HCT116 (cell line): ENCODE measurements around the gene PAEP. TPM values are rescaled to one million over a fixed set of nuclear protein-coding genes. Genes with fewer than 3 reads are reported as not detected.

Source experiments
- ATAC-seq: fragments of 200-7000 bp; cut with Tn5 transposase; 2 replicates; pipeline ENCODE4 v1.9.1; 2020; ENCODE audit warnings: mild to moderate bottlenecking, moderate library complexity
- BruUV-seq: library from RNA; stranded (reverse); fragments of 400-500 nt; replicated peaks from 2 replicates; lab custom pipeline; 2021; lab: Mats Ljungman, UMichigan
- CTCF ChIA-PET: fragments of 300-600 bp; sonication (Branson Sonifier 250); formaldehyde crosslinking; loops from one replicate; lab custom pipeline; 2021; ENCODE audit warnings: antibody characterized with exemption; lab: Charles Lee
- POLR2A ChIA-PET: fragments of 300-600, 350-600 bp; sonication (Branson Sonifier 250); formaldehyde crosslinking; loops from one replicate; lab custom pipeline; 2021; ENCODE audit warnings: antibody characterized with exemption; lab: Charles Lee
- RAD21 ChIA-PET, 2 experiments: fragments of 300-600 bp; sonication (Branson Sonifier 250); formaldehyde crosslinking; loops; one replicate each; lab custom pipeline; 2023; ENCODE audit warnings: low total read pairs in 2 of 2; ENCODE audit not compliant: uncharacterized antibody in 2 of 2, unreplicated experiment in 2 of 2, low non-redundant PET in 1 of 2; lab: Charles Lee
- DNase-seq: peaks from one replicate; pipeline ENCODE4 v3.0.0-alpha.2; 2010; ENCODE audit warnings: low read depth, low spot score
- H2AFZ ChIP-seq: fragments of 200-600 bp; shearing (Covaris generic), sonication (generic); 2 replicates; pipeline ENCODE4 v1.6.1; 2017; ENCODE audit warnings: low read depth, mixed run types, mixed read lengths, antibody characterized with exemption, low read length; ENCODE audit not compliant: poor library complexity, severe bottlenecking
- H3K27ac ChIP-seq: 2 replicates; pipeline ENCODE4 v1.5.1; 2012; ENCODE audit warnings: low read depth, low read length
- H3K27me3 ChIP-seq: fragments of 200-600 bp; sonication (generic); 2 replicates; pipeline ENCODE4 v1.6.1; 2016; ENCODE audit warnings: mixed run types, low read length, mixed read lengths; ENCODE audit not compliant: insufficient read depth
- H3K36me3 ChIP-seq, 2 experiments: fragments of 200-500 bp in 1 of 2; fragments of 200-600 bp in 1 of 2; sonication (Bioruptor generic) in 1 of 2; sonication (generic) in 1 of 2; 2 replicates each; pipeline versions ENCODE4 v1.5.1 to v1.6.1; 2014 to 2016; ENCODE audit warnings: low read length in 2 of 2, inconsistent platforms in 1 of 2, mixed read lengths in 1 of 2, mixed run types in 1 of 2; ENCODE audit not compliant: insufficient read depth in 2 of 2, control insufficient read depth in 1 of 2
- H3K4me1 ChIP-seq, 2 experiments: fragments of 200-600 bp in 1 of 2; sonication (generic) in 1 of 2; 2 replicates each; pipeline versions ENCODE4 v1.5.1 to v1.6.1; 2012 to 2017; ENCODE audit warnings: low read length in 2 of 2, inconsistent platforms in 1 of 2, mild to moderate bottlenecking in 1 of 2, mixed read lengths in 1 of 2, mixed run types in 1 of 2, moderate library complexity in 1 of 2; ENCODE audit not compliant: insufficient read depth in 2 of 2, control insufficient read depth in 1 of 2
- H3K4me2 ChIP-seq: fragments of 200-600 bp; sonication (generic); 2 replicates; pipeline ENCODE4 v1.6.1; 2017; ENCODE audit warnings: mixed run types, low read length, mixed read lengths
- H3K4me3 ChIP-seq, 2 experiments: fragments of 200-600 bp in 1 of 2; sonication (generic) in 1 of 2; replicated peaks in 1 of 2; 2 replicates each; pipeline ENCODE4 v1.5.1; 2011 to 2016; ENCODE audit warnings: low read length in 2 of 2, control low read depth in 1 of 2, low read depth in 1 of 2, mild to moderate bottlenecking in 1 of 2, mixed read lengths in 1 of 2, mixed run types in 1 of 2
- H3K79me2 ChIP-seq: fragments of 200-600 bp; sonication (generic); 2 replicates; pipeline ENCODE4 v1.6.1; 2017; ENCODE audit warnings: mild to moderate bottlenecking, mixed run types, low read length, moderate library complexity, mixed read lengths; ENCODE audit not compliant: insufficient read depth
- H3K9ac ChIP-seq: fragments of 200-600 bp; sonication (generic); 2 replicates; pipeline ENCODE4 v1.6.1; 2016; ENCODE audit warnings: low read length, mixed read lengths
- H3K9me2 ChIP-seq: fragments of 200-600 bp; sonication (generic), shearing (Covaris generic); 2 replicates; pipeline ENCODE4 v1.6.1; 2017; ENCODE audit warnings: mixed run types, mild to moderate bottlenecking, moderate library complexity; ENCODE audit not compliant: insufficient read depth
- H3K9me3 ChIP-seq, 2 experiments: fragments of 200-500 bp in 1 of 2; fragments of 200-600 bp in 1 of 2; sonication (Bioruptor generic) in 1 of 2; sonication (generic) in 1 of 2; 2 replicates each; pipeline ENCODE4 v1.6.1; 2014 to 2017; ENCODE audit warnings: low read length in 2 of 2, mixed read lengths in 2 of 2, inconsistent platforms in 1 of 2, low read depth in 1 of 2, mild to moderate bottlenecking in 1 of 2, mixed run types in 1 of 2, moderate library complexity in 1 of 2; ENCODE audit not compliant: control insufficient read depth in 1 of 2, insufficient read depth in 1 of 2
- H4K20me1 ChIP-seq: fragments of 200-600 bp; sonication (generic), shearing (Covaris generic); 2 replicates; pipeline ENCODE4 v1.6.1; 2017; ENCODE audit warnings: mixed run types, mild to moderate bottlenecking, moderate library complexity; ENCODE audit not compliant: insufficient read depth
- CBX3 ChIP-seq: IDR thresholded peaks from 2 replicates; pipeline ENCODE4 v1.6.1; 2012; ENCODE audit warnings: low read depth
- EZH2 ChIP-seq: fragments of 200-600 bp; sonication (generic); IDR thresholded peaks from 2 replicates; pipeline ENCODE4 v1.6.1; 2017; ENCODE audit warnings: antibody characterized with exemption, mixed run types
- EZH2phosphoT487 ChIP-seq: fragments of 200-600 bp; IDR thresholded peaks from 2 replicates; pipeline ENCODE4 v1.6.1; 2018; ENCODE audit warnings: antibody characterized with exemption, borderline replicate concordance
- POLR2AphosphoS5 ChIP-seq: IDR thresholded peaks from 2 replicates; pipeline ENCODE4 v1.6.1; 2011; ENCODE audit warnings: mild to moderate bottlenecking, low read depth, low read length, moderate library complexity
- TCF7L2 ChIP-seq: IDR thresholded peaks from 2 replicates; pipeline ENCODE4 v1.7.0; 2011; ENCODE audit warnings: borderline replicate concordance, inconsistent platforms; ENCODE audit not compliant: insufficient read depth, insufficient read length; ENCODE audit errors: extremely low read depth
- intact Hi-C: fragments of 100-400 bp; cut with micrococcal nuclease; formaldehyde crosslinking; loops from 2 replicates; pipeline ENCODE4 v1.10.0; 2022
- total RNA-seq: library from RNA; stranded (reverse); gene quantifications from one replicate; pipeline ENCODE4 v1.2.1, GENCODE V29; 2021; ENCODE audit not compliant: unreplicated experiment
- TF ChIP-seq, protein P1 (sequence below): IDR thresholded peaks from 2 replicates; pipeline ENCODE4 v1.6.1; 2011; ENCODE audit warnings: mild to moderate bottlenecking, low read length, moderate library complexity; ENCODE audit not compliant: insufficient replicate concordance; ENCODE audit errors: extremely low read depth

Gene PAEP
- total RNA-seq, 1 experiment from 2014 or later: not detected

DNA sequence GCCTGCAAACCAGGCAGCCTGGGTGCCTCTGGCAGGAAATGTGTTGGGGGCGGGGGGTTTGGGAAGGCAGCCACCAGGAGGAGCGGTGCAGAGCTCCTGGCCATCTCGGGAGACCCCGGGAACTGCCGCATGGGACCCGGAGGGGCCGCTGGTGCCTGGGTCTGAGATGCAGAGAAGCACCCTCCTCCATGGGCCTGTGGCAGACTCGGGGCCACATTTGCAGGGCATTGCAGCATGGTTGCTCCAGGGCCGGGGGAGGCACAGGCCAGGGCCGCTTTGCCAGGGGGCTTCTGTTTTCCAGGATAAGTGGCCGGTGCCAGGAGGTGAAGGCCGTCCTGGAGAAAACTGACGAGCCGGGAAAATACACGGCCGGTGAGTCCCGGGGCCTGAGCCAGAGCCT is 38.6 kb upstream of the PAEP start:
- RAD21 ChIA-PET: no interaction called here

DNA sequence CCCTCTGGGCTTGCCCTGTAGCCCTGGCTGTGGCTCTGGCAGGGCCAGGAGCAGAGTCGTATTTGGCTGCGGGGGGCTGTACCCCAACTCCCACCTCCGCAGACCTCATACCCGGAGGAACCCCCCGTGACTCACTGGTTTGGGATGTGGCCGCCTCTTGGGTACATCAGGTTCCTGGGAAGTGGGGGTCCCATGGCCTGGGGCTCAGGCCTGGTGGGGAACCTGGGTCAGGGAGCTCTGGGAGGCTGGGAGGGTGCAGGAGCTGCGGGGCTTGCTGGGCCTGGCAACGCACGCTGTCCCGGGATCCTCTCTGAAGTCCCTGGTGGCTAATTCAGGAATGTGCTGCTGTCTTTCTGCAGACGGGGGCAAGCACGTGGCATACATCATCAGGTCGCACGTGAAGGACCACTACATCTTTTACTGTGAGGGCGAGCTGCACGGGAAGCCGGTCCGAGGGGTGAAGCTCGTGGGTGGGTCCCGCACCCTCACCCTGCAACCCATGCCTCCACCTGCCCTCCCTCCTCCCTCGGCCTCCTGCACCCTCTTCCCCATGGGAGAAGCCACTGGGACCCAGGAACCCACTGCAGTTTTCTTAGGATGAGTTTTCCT is 37.9 kb upstream of the PAEP start:
- Histone ChIP-seq H3K9me3 (no peaks in the 10 kb centered on the region), H4K20me1 (no peaks in the 10 kb centered on the region), H3K27me3 (no peaks in the 10 kb centered on the region), H3K27ac (no peak overlapping the region), H3K4me3 (no peak overlapping the region), H3K36me3 (no peaks in the 10 kb centered on the region), H3K9me2 (no peaks in the 10 kb centered on the region), H2AFZ (no peak overlapping the region), H3K4me2 (no peak overlapping the region), H3K4me1 (peaks cover 0 to 9% of the 10 kb centered on the region in 2 experiments; a peak in 3 of 4 replicates), H3K9ac (no peak overlapping the region), H3K79me2 (no peaks in the 10 kb centered on the region)
- DNase-seq: no peak
- POLR2A ChIA-PET: no interaction called here
- no peak for ATAC-seq
- RAD21 ChIA-PET: no interaction called here
- CTCF ChIA-PET: no interaction called here
- no TSS peak for BruUV-seq
- intact Hi-C loops: no loop called here
- TF ChIP-seq, protein P1, sequence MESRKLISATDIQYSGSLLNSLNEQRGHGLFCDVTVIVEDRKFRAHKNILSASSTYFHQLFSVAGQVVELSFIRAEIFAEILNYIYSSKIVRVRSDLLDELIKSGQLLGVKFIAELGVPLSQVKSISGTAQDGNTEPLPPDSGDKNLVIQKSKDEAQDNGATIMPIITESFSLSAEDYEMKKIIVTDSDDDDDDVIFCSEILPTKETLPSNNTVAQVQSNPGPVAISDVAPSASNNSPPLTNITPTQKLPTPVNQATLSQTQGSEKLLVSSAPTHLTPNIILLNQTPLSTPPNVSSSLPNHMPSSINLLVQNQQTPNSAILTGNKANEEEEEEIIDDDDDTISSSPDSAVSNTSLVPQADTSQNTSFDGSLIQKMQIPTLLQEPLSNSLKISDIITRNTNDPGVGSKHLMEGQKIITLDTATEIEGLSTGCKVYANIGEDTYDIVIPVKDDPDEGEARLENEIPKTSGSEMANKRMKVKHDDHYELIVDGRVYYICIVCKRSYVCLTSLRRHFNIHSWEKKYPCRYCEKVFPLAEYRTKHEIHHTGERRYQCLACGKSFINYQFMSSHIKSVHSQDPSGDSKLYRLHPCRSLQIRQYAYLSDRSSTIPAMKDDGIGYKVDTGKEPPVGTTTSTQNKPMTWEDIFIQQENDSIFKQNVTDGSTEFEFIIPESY: no peak
- no peak for TF ChIP-seq EZH2
- TF ChIP-seq POLR2AphosphoS5: no peak

More for the DNA sequence above, 38.6 kb upstream of the PAEP start:
- ATAC-seq (no peak), DNase-seq (no peak)
- no peaks in the 10 kb centered on the region for H3K27me3 ChIP-seq
- no peaks in the 10 kb centered on the region for H3K9me2 ChIP-seq
- H4K20me1 ChIP-seq: no peaks in the 10 kb centered on the region
- no peak overlapping the region for H3K27ac ChIP-seq
- no peaks in the 10 kb centered on the region for H3K79me2 ChIP-seq
- no peaks in the 10 kb centered on the region for H3K36me3 ChIP-seq
- intact Hi-C loops: no loop called here
- H3K4me3 ChIP-seq: no peak overlapping the region
- peaks cover 0 to 9% of the 10 kb centered on the region in 2 experiments; a peak in 3 of 4 replicates for H3K4me1 ChIP-seq
- POLR2A ChIA-PET: no interaction called here
- H3K9me3 ChIP-seq: no peaks in the 10 kb centered on the region
- BruUV-seq: no TSS peak
- TF ChIP-seq TCF7L2 (no peak), EZH2phosphoT487 (no peak), CBX3 (no peak)
- TF ChIP-seq, protein P1: no peak
- H3K9ac ChIP-seq: no peak overlapping the region
- CTCF ChIA-PET: no interaction called here
- H3K4me2 ChIP-seq: no peak overlapping the region
- H2AFZ ChIP-seq: no peak overlapping the region
